ENCODE data around the gene EREG.

- no peak for TF ChIP-seq CTCF (IDR thresholded peaks at IDR 0.05; ENCODE audit: low read depth, low read length)
- no peak for TF ChIP-seq EZH2phosphoT487 (IDR thresholded peaks at IDR 0.05; ENCODE audit: low read depth)
These were observed 15.0 kb downstream of the EREG start for GRCh38 chr4:74379912-74380311.
